Hepatocyte (in vitro differentiated cells): Measurements from ENCODE around the gene KEAP1. TPM values are rescaled to one million over a fixed set of nuclear protein-coding genes. Genes with fewer than 3 reads are reported as not detected.

Source experiments
- DNase-seq: peaks from one replicate; pipeline ENCODE4 v3.0.0-alpha.2; 2016; ENCODE audit warnings: low spot score
- H2AFZ ChIP-seq: fragments of 200-600 bp; sonication (generic); 2 replicates; pipeline ENCODE4 v1.6.0; 2016; ENCODE audit warnings: antibody characterized with exemption, mild to moderate bottlenecking
- H3K27ac ChIP-seq: fragments of 200-600 bp; sonication (generic); 2 replicates; pipeline ENCODE4 v1.5.1; 2016; ENCODE audit warnings: mild to moderate bottlenecking
- H3K27me3 ChIP-seq: fragments of 200-600 bp; sonication (generic); 2 replicates; pipeline ENCODE4 v1.6.1; 2016
- H3K36me3 ChIP-seq: fragments of 200-600 bp; sonication (generic); replicated peaks from 2 replicates; pipeline ENCODE4 v1.5.1; 2016; ENCODE audit warnings: low read depth; ENCODE audit not compliant: insufficient read depth
- H3K4me1 ChIP-seq: fragments of 200-600 bp; sonication (generic); 2 replicates; pipeline ENCODE4 v1.5.1; 2016; ENCODE audit warnings: mild to moderate bottlenecking, moderate library complexity; ENCODE audit not compliant: insufficient read depth
- H3K4me2 ChIP-seq: fragments of 200-600 bp; sonication (generic); 2 replicates; pipeline ENCODE4 v1.6.0; 2016
- H3K4me3 ChIP-seq: fragments of 200-600 bp; sonication (generic); 2 replicates; pipeline ENCODE4 v1.5.1; 2016; ENCODE audit warnings: mild to moderate bottlenecking
- H3K79me2 ChIP-seq: fragments of 200-600 bp; sonication (generic); 2 replicates; pipeline ENCODE4 v1.6.0; 2017; ENCODE audit warnings: mild to moderate bottlenecking
- H3K9me2 ChIP-seq: fragments of 200-600 bp; sonication (generic); replicated peaks from 2 replicates; pipeline ENCODE4 v1.6.0; 2017; ENCODE audit warnings: mild to moderate bottlenecking; ENCODE audit not compliant: insufficient read depth
- H3K9me3 ChIP-seq: fragments of 200-600 bp; sonication (generic); 2 replicates; pipeline ENCODE4 v1.5.1; 2016; ENCODE audit warnings: low read depth, mild to moderate bottlenecking
- H4K20me1 ChIP-seq: fragments of 200-600 bp; sonication (generic); 2 replicates; pipeline ENCODE4 v1.6.0; 2016; ENCODE audit warnings: mild to moderate bottlenecking; ENCODE audit not compliant: insufficient read depth, poor library complexity, severe bottlenecking
- CTCF ChIP-seq: fragments of 200-600 bp; sonication (generic); IDR thresholded peaks from 2 replicates; pipeline ENCODE4 v1.5.1; 2016; ENCODE audit warnings: antibody characterized with exemption, mild to moderate bottlenecking; ENCODE audit not compliant: poor library complexity
- EZH2 ChIP-seq: fragments of 200-600 bp; sonication (generic); IDR thresholded peaks from 2 replicates; pipeline ENCODE4 v1.6.1; 2016; ENCODE audit warnings: antibody characterized with exemption, mild to moderate bottlenecking, borderline replicate concordance
- EZH2phosphoT487 ChIP-seq: fragments of 200-600 bp; sonication (generic); IDR thresholded peaks from one replicate; pipeline ENCODE4 v1.6.1; 2018; ENCODE audit warnings: antibody characterized with exemption, mild to moderate bottlenecking, low read depth, moderate library complexity; ENCODE audit not compliant: unreplicated experiment, severe bottlenecking
- WGBS: methylation state at CpG from one replicate; pipeline ENCODE4 v1.1.6; 2016; ENCODE audit warnings: low lambda C conversion rate; ENCODE audit errors: missing lambda C conversion rate; 5-methylcytosine and 5-hydroxymethylcytosine counted together
- polyA plus RNA-seq: library from polyadenylated mRNA; unstranded; fragments of >200 nt; fragmentation: Nextera tagmentation; extraction: Ambion mirVana; gene quantifications from 2 replicates; pipeline ENCODE4 v1.2.1, GENCODE V29; 2016
- total RNA-seq: library from RNA; depleted of rRNA; stranded (reverse); fragments of >200 nt; gene quantifications from 2 replicates; pipeline ENCODE4 v1.2.3, GENCODE V29; 2014

The KEAP1 gene
- total and polyA plus RNA-seq, 2 experiments from 2014 or later = 48.2 to 66.8 TPM

DNA sequence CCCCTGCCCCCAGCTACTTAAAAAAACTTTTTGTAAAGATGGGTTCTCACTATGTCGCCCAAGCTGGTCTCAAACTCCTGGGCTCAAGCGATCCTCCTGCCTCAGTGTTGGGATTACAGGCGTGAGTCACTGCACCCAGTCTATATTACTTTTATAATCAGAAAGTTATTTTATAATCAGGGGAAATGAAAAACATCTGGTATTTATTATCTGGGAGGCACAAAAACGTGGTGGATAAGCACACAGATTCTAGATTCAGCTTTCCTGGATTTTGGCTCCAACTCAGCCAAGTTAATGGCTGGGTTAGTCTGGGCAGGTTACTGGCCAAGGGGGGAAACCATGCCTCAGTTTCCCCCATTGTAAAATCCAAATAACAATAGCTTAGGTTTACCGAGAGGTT is 24.7 kb downstream of the KEAP1 start:
- Histone ChIP-seq H3K27me3 (no peaks in the 10 kb centered on the region), H4K20me1 (no peaks in the 10 kb centered on the region), H3K9me3 (no peaks in the 10 kb centered on the region), H3K36me3 (no peaks in the 10 kb centered on the region), H3K4me1 (no peaks in the 10 kb centered on the region), H3K4me2 (peak overlapping the region; percentile 66), H3K27ac (no peak overlapping the region), H3K4me3 (no peak overlapping the region), H3K9me2 (no peaks in the 10 kb centered on the region), H2AFZ (no peak overlapping the region), H3K79me2 (no peaks in the 10 kb centered on the region)
- TF ChIP-seq EZH2phosphoT487 (no peak), EZH2 (no peak), CTCF (no peak)
- WGBS = 47% methylated on average over 5 of the region's 5 CpGs
- no peak for DNase-seq

DNA sequence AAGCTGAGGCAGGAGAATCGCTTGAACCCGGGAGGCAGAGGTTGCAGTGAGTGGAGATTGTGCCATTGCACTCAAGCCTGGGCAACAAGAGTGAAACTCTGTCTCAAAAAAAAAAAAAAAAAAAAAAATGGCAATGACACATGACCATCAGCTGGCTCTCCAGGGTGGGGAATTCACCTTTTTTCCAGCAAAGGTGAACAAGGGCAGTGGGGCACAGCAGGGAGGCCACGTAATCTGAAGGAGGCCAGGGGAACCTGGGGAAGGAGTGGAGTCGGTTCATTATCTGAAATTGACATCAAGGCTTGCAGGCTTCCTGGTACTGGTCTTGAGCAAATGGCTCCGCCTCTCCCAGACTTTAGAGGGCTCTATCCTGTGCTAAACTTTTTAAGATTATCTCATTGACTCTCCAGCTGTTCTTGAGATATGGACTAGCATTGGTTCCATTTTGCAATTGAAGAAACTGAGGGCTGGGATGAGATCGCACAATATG is 28.1 kb downstream of the KEAP1 start:
- no peak for TF ChIP-seq EZH2
- TF ChIP-seq EZH2phosphoT487 = no peak
- Histone ChIP-seq H3K27ac (no peak overlapping the region), H3K4me1 (no peaks in the 10 kb centered on the region), H3K9me2 (no peaks in the 10 kb centered on the region), H3K4me3 (no peak overlapping the region), H4K20me1 (no peaks in the 10 kb centered on the region), H3K79me2 (no peaks in the 10 kb centered on the region), H3K36me3 (no peaks in the 10 kb centered on the region), H3K27me3 (no peaks in the 10 kb centered on the region), H3K9me3 (no peaks in the 10 kb centered on the region), H3K4me2 (no peak overlapping the region), H2AFZ (no peak overlapping the region)
- DNase-seq = no peak
- 65% methylated on average over 6 of the region's 6 CpGs for whole genome bisulfite sequencing

- Histone ChIP-seq H3K9me2 (no peaks in the 10 kb centered on the region), H3K4me1 (no peaks in the 10 kb centered on the region), H3K36me3 (no peaks in the 10 kb centered on the region), H3K79me2 (no peaks in the 10 kb centered on the region), H3K4me3 (no peak overlapping the region), H3K27ac (no peak overlapping the region), H4K20me1 (no peaks in the 10 kb centered on the region), H2AFZ (no peak overlapping the region), H3K27me3 (no peaks in the 10 kb centered on the region), H3K4me2 (no peak overlapping the region), H3K9me3 (no peaks in the 10 kb centered on the region)
- WGBS = 92% methylated on average over 5 of the region's 5 CpGs
- no peak for DNase-seq
- TF ChIP-seq EZH2 (no peak), EZH2phosphoT487 (no peak)
These were observed 30.0 kb downstream of the KEAP1 start for GRCh38 chr19:10473192-10473591.

- no peaks in the 10 kb centered on the region for H3K36me3 ChIP-seq
These were observed 31.2 kb downstream of the KEAP1 start for GRCh38 chr19:10471909-10472308.

More at GRCh38 chr19:10471909-10472308, 31.2 kb downstream of the KEAP1 start:
- H3K79me2 ChIP-seq = no peaks in the 10 kb centered on the region
- H3K9me3 ChIP-seq = no peaks in the 10 kb centered on the region
- DNase-seq = peak; percentile 58
- no peaks in the 10 kb centered on the region for H3K27me3 ChIP-seq
- no peaks in the 10 kb centered on the region for H4K20me1 ChIP-seq
- no peak overlapping the region for H3K27ac ChIP-seq
- no peaks in the 10 kb centered on the region for H3K9me2 ChIP-seq
- no peak overlapping the region for H3K4me2 ChIP-seq
- no peaks in the 10 kb centered on the region for H3K4me1 ChIP-seq
- H3K4me3 ChIP-seq = no peak overlapping the region
- no peak for TF ChIP-seq EZH2
- peak; percentile 45 for TF ChIP-seq CTCF
- no peak for TF ChIP-seq EZH2phosphoT487
- H2AFZ ChIP-seq = no peak overlapping the region
- WGBS = 68% methylated on average over 6 of the region's 6 CpGs
